HepG2 (cell line): ENCODE data around the gene HOXB5. TPM values are rescaled to one million over a fixed set of nuclear protein-coding genes. Genes with fewer than 3 reads are reported as not detected.

Source experiments
- ATAC-seq: fragments of 200-7000 bp; cut with Tn5 transposase; 3 replicates; pipeline ENCODE4 v1.9.1; 2020; ENCODE audit warnings: mild to moderate bottlenecking, moderate library complexity
- BruUV-seq: library from RNA; stranded (reverse); fragments of 400-500 nt; replicated peaks from 2 replicates; lab custom pipeline; 2021; lab: Mats Ljungman, UMichigan
- CTCF ChIA-PET: fragments of 300-600 bp; formaldehyde crosslinking; extraction: SDS; loops from one replicate; lab custom pipeline; 2021; ENCODE audit warnings: low total read pairs, inconsistent platforms, low intra/inter-chr PET ratio; lab: Yijun Ruan, JAX
- POLR2A ChIA-PET: fragments of 350-600 bp; sonication (Branson Sonifier 250); formaldehyde crosslinking; loops from one replicate; lab custom pipeline; 2020; ENCODE audit warnings: antibody characterized with exemption, inconsistent platforms; lab: Yijun Ruan, JAX
- DNase-seq: peaks from one replicate; pipeline ENCODE4 v3.0.0-alpha.2; 2015; ENCODE audit warnings: low spot score
- FAIRE-seq: peaks from 3 replicates; lab custom pipeline; 2011; peaks lifted over from hg19 to GRCh38; lab: Jason Lieb, UNC
- H2AFZ ChIP-seq: one replicate; pipeline ENCODE4 v1.6.1; 2011; ENCODE audit warnings: low read length, inconsistent platforms
- H3K27ac ChIP-seq: fragments of 300-600 bp; 3 replicates; pipeline ENCODE4 v1.8.0; 2011; ENCODE audit warnings: mixed run types, mild to moderate bottlenecking, mixed read lengths, low read length, inconsistent platforms; ENCODE audit not compliant: insufficient read depth; ENCODE audit errors: extremely low read length
- H3K27me3 ChIP-seq, 2 experiments: fragments of 200-600 bp in 1 of 2; 2 replicates in 1 of 2; 3 replicates in 1 of 2; pipeline versions ENCODE4 v1.6.0 to v1.8.0; 2011; ENCODE audit warnings: low read length in 2 of 2, mild to moderate bottlenecking in 2 of 2, moderate library complexity in 2 of 2, inconsistent platforms in 1 of 2; ENCODE audit not compliant: insufficient read depth in 2 of 2, control insufficient read depth in 1 of 2
- H3K36me3 ChIP-seq, 2 experiments: fragments of 200-600 bp in 1 of 2; replicated peaks in 1 of 2; 2 replicates in 1 of 2; 3 replicates in 1 of 2; pipeline versions ENCODE4 v1.5.1 to v1.8.0; 2011; ENCODE audit warnings: low read length in 2 of 2, inconsistent platforms in 1 of 2; ENCODE audit not compliant: insufficient read depth in 2 of 2, control insufficient read depth in 1 of 2
- H3K4me1 ChIP-seq: 2 replicates; pipeline ENCODE4 v1.5.1; 2012; ENCODE audit warnings: low read length, inconsistent platforms; ENCODE audit not compliant: insufficient read depth
- H3K4me2 ChIP-seq: 2 replicates; pipeline ENCODE4 v1.6.0; 2011; ENCODE audit warnings: low read depth, low read length, inconsistent platforms
- H3K4me3 ChIP-seq, 3 experiments: fragments of 200-600 bp in 1 of 3; sonication (generic), shearing (Covaris generic) in 1 of 3; replicated peaks in 1 of 3; 2 replicates each; pipeline ENCODE4 v1.5.1; 2011 to 2016; ENCODE audit warnings: low read length in 3 of 3, inconsistent platforms in 2 of 3, low read depth in 2 of 3, mild to moderate bottlenecking in 2 of 3, control low read depth in 1 of 3, mixed read lengths in 1 of 3; ENCODE audit not compliant: insufficient read depth in 1 of 3
- H3K79me2 ChIP-seq: one replicate; pipeline ENCODE4 v1.6.1; 2011; ENCODE audit warnings: low read length, inconsistent platforms; ENCODE audit not compliant: insufficient read depth
- H3K9ac ChIP-seq: 2 replicates; pipeline ENCODE4 v1.6.0; 2011; ENCODE audit warnings: mild to moderate bottlenecking, low read depth, low read length, inconsistent platforms; ENCODE audit not compliant: insufficient read depth
- H3K9me3 ChIP-seq: 2 replicates; pipeline ENCODE4 v1.5.1; 2012; ENCODE audit warnings: mild to moderate bottlenecking, low read length
- H4K20me1 ChIP-seq: 2 replicates; pipeline ENCODE4 v1.6.0; 2011; ENCODE audit warnings: inconsistent platforms, mild to moderate bottlenecking, low read length, moderate library complexity; ENCODE audit not compliant: insufficient read depth
- EZH2 ChIP-seq: conservative IDR thresholded peaks from 2 replicates; pipeline ENCODE4 v1.6.1; 2012; ENCODE audit warnings: mild to moderate bottlenecking, low read depth, low read length, moderate library complexity
- HDAC6 ChIP-seq: fragments of 200-600 bp; sonication (generic); IDR thresholded peaks from 2 replicates; pipeline ENCODE4 v1.7.0; 2017; ENCODE audit warnings: mild to moderate bottlenecking, antibody characterized with exemption, low read length, low read depth
- MEF2D ChIP-seq: sonication (generic); formaldehyde crosslinking; IDR thresholded peaks from 2 replicates; pipeline ENCODE4 v1.5.1; 2020; ENCODE audit warnings: mild to moderate bottlenecking, missing genetic modification reagents
- MXI1 ChIP-seq: IDR thresholded peaks from 3 replicates; pipeline ENCODE4 v1.6.1; 2012; ENCODE audit warnings: low read depth, low read length, inconsistent platforms, borderline replicate concordance
- TBP ChIP-seq: sonication (generic); formaldehyde crosslinking; IDR thresholded peaks from 2 replicates; pipeline ENCODE4 v1.5.0; 2020; ENCODE audit warnings: missing genetic modification reagents
- TMF1 ChIP-seq: sonication (generic); formaldehyde crosslinking; IDR thresholded peaks from 2 replicates; pipeline ENCODE4 v1.8.1; 2022; ENCODE audit warnings: low read depth, missing genetic modification reagents
- ZNF546 ChIP-seq: sonication (generic); formaldehyde crosslinking; conservative IDR thresholded peaks from 2 replicates; pipeline ENCODE4 v1.8.1; 2023; ENCODE audit warnings: mild to moderate bottlenecking, missing genetic modification reagents
- ZNF674 ChIP-seq: sonication (generic); formaldehyde crosslinking; IDR thresholded peaks from 2 replicates; pipeline ENCODE4 v1.5.0; 2020; ENCODE audit warnings: low read depth, mild to moderate bottlenecking, missing genetic modification reagents
- WGBS: methylation state at CpG from one replicate; pipeline ENCODE4 v1.1.6; 2017; ENCODE audit warnings: low lambda C conversion rate; 5-methylcytosine and 5-hydroxymethylcytosine counted together
- in situ Hi-C: cut with HindIII; loops from 2 replicates; pipeline ENCODE4 v1.10.0; 2017; ENCODE audit warnings: low pct_unique_long_range_greater_than_20kb; ENCODE audit not compliant: extremely low pct_ligation_motif_present
- intact Hi-C: fragments of 100-400 bp; cut with micrococcal nuclease; formaldehyde crosslinking; loops from one replicate; pipeline ENCODE4 v1.10.0; 2022; ENCODE audit not compliant: unreplicated experiment
- polyA plus RNA-seq, 8 experiments: library from polyadenylated mRNA; depleted of rRNA in 3 of 8; stranded (reverse) in 7 of 8; unstranded in 1 of 8; fragments of >200 nt; fragmentation: Illumina TruSeq in 4 of 8; extraction: Trizol in 4 of 8; gene quantifications; 2 replicates each; pipeline versions ENCODE4 v1.2.1 to v1.2.3, GENCODE V29; 2011 to 2016; ENCODE audit warnings: low read depth in 4 of 8, missing spikeins in 1 of 8, mixed read lengths in 1 of 8; ENCODE audit not compliant: insufficient read depth in 1 of 8
- total RNA-seq, 5 experiments: library from RNA; depleted of rRNA; stranded (reverse); fragments of >200 nt; fragmentation: Illumina TruSeq; extraction: Trizol; gene quantifications; 2 replicates each; pipeline ENCODE4 v1.2.3, GENCODE V29; 2016; ENCODE audit warnings: low read depth in 1 of 5
- TF ChIP-seq, protein P1 (sequence below): sonication (generic); formaldehyde crosslinking; IDR thresholded peaks from 2 replicates; pipeline ENCODE4 v1.4.0; 2020; ENCODE audit warnings: missing genetic modification reagents, mild to moderate bottlenecking, borderline replicate concordance

Gene HOXB5
- total and polyA plus RNA-seq, 2 of the 13 experiments (the other 11 are each of a cell fraction or from before 2014, with no cell fraction given) = not detected

DNA sequence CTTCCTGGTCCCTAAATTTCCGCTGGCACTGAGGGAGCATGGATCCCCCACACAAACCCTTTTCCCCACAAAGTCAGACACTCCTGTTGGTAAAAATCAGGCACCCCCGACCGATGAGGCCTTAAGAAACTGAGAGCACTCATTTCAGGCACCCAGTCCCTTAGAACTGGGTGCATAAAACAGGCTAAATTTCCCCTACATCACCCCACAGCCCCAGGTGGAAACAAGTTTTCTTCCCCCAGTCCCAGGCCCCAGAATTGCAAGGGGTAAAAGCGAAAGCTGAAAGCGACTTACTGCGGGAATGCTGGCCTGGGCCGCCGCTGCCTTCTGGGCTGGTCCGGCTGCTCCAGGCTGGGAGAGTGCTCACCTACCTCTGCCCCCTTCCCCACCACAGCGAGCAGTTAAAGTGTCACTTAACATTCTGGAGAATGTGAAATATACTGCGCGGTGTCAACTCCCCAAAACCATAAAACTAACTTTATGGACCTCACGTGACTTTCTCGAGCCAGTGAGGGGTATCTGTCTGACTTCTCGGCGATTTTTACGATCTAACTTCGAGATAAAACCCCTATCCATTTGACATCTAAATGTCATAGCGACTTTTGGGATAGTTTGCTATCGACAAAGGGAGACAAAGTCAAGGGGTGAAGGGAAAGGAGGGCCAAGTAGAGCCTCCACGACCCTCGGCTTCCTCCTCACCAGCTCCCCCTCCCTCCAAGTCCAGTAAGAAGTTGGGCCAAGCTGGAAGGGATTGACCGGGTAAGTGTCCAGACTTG, 3.6 kb downstream of the HOXB5 start, which contains the start of gene HOXB3:
HOXB3 (minus strand) TSS at position 411 of the 776 bp plus-strand sequence. CDS start 37,767 bp downstream, outside the sequence.
- TF ChIP-seq MEF2D (CRISPR knock-in tag) (no peak), EZH2 (peak; percentile 93)

DNA sequence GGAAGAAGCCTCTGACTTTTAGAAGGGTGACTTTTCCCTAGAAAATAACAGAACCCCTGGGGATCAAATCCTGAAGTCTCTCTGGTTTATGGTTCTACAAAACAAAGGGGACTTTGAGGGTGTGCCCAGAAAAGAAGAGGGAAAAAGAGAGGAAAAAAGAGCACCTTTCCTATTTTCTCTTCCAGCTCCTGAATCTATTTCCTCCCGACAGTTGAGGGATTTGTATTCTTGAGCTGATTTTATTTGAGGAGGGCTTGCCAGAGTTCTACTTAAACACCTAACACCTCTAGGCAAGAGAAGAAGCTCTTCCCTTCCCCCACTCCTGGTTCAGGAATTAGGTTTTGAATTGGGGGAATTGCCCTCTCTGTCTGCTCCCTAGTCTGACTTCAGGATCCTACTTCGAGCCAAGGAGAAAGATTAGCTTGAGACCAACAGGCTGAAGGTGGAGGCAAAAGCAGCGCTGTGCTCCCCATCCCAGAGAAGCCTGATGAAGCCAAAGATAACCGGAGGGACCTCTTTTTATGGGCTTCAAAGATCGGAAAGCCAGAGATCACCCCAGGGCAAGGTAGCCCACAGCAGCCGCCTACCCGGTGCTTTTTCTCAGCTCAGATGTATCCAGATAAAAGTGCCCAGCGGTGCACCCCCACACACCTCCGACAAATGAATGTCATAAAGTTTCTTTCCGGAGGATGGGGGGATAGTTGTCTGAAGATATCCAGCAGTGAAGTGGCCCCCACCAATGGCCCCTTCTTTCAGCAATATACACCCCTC, 4.3 kb downstream of the HOXB5 start:
- H3K9me3 ChIP-seq = no peaks in the 10 kb centered on the region
- ChIA-PET CTCF (no interaction called here), POLR2A (no interaction called here)
- peaks cover 11% of the 10 kb centered on the region; the same call in 1 of the 2 replicates for H3K4me1 ChIP-seq
- intact Hi-C loops (no loop called here), in situ Hi-C loops (no loop called here)
- no peak for DNase-seq
- no peak overlapping the region for H3K9ac ChIP-seq
- H2AFZ ChIP-seq = no peak overlapping the region
- FAIRE-seq = no peak
- BruUV-seq = no TSS peak
- peaks cover 3% of the 10 kb centered on the region; the same call in 1 of the 2 replicates for H4K20me1 ChIP-seq
- no peak overlapping the region for H3K27ac ChIP-seq
- no peaks in the 10 kb centered on the region for H3K36me3 ChIP-seq
- no peak overlapping the region for H3K4me3 ChIP-seq
- H3K79me2 ChIP-seq = no peaks in the 10 kb centered on the region
- ATAC-seq = no peak
- WGBS = 22% methylated on average over 9 of the region's 10 CpGs
- no peak overlapping the region for H3K4me2 ChIP-seq
- H3K27me3 ChIP-seq = peaks cover 26 to 88% of the 10 kb centered on the region in 2 experiments
- TF ChIP-seq, protein P1, sequence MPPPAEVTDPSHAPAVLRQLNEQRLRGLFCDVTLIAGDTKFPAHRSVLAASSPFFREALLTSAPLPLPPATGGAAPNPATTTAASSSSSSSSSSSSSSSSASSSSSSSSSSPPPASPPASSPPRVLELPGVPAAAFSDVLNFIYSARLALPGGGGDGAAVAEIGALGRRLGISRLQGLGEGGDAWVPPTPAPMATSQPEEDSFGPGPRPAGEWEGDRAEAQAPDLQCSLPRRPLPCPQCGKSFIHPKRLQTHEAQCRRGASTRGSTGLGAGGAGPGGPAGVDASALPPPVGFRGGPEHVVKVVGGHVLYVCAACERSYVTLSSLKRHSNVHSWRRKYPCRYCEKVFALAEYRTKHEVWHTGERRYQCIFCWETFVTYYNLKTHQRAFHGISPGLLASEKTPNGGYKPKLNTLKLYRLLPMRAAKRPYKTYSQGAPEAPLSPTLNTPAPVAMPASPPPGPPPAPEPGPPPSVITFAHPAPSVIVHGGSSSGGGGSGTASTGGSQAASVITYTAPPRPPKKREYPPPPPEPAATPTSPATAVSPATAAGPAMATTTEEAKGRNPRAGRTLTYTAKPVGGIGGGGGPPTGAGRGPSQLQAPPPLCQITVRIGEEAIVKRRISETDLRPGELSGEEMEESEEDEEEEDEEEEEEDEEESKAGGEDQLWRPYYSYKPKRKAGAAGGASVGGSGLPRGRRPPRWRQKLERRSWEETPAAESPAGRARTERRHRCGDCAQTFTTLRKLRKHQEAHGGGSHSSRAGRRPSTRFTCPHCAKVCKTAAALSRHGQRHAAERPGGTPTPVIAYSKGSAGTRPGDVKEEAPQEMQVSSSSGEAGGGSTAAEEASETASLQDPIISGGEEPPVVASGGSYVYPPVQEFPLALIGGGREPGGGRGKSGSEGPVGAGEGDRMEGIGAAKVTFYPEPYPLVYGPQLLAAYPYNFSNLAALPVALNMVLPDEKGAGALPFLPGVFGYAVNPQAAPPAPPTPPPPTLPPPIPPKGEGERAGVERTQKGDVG = no peak
- no peak for TF ChIP-seq ZNF674 (CRISPR knock-in tag)
- no peak for TF ChIP-seq HDAC6
- TF ChIP-seq TBP = no peak
- TF ChIP-seq ZNF546 = no peak
- no peak for TF ChIP-seq MXI1
- TF ChIP-seq TMF1 (CRISPR knock-in tag) = no peak

More for the DNA sequence above, 3.6 kb downstream of the HOXB5 start, which contains the start of gene HOXB3:
- Histone ChIP-seq H3K36me3 (no peaks in the 10 kb centered on the region), H2AFZ (no peak within 1 kb of the TSS), H3K27me3 (peaks cover 31 to 92% of the 10 kb centered on the region in 2 experiments), H3K27ac (no peak within 1 kb of the TSS), H3K4me1 (peaks cover 13% of the 10 kb centered on the region; the same call in 1 of the 2 replicates), H3K9ac (no peak within 1 kb of the TSS), H3K4me2 (no peak within 1 kb of the TSS), H3K79me2 (no peaks in the 10 kb centered on the region), H4K20me1 (no peaks in the 10 kb centered on the region; the same call in 1 of the 2 replicates), H3K9me3 (no peaks in the 10 kb centered on the region), H3K4me3 (no peak within 1 kb of the TSS)
- no TSS peak for BruUV-seq
- no peak for DNase-seq
- ChIA-PET CTCF (no interaction called here), POLR2A (no interaction called here)
- WGBS = 11% methylated on average over 23 of the region's 23 CpGs
- no peak for ATAC-seq
- no peak for FAIRE-seq
- intact Hi-C loops = no loop called here
- in situ Hi-C loops = no loop called here
